Endothelial cell of umbilical vein (primary cell): ENCODE data around the gene UBA52. TPM values are rescaled to one million over a fixed set of nuclear protein-coding genes. Genes with fewer than 3 reads are reported as not detected.

Source experiments
- BruUV-seq: library from RNA; stranded (reverse); fragments of 400-500 nt; replicated peaks from 2 replicates; lab custom pipeline; 2021; lab: Mats Ljungman, UMichigan
- CTCF ChIA-PET: fragments of 300-600, 350-600 bp; sonication (Branson Sonifier 250); formaldehyde crosslinking; loops from one replicate; lab custom pipeline; 2021; ENCODE audit warnings: antibody characterized with exemption, inconsistent platforms; lab: Charles Lee
- POLR2A ChIA-PET: fragments of 300-600, 350-600 bp; sonication (Branson Sonifier 250); formaldehyde crosslinking; loops from one replicate; lab custom pipeline; 2021; ENCODE audit warnings: antibody characterized with exemption, inconsistent platforms; lab: Charles Lee
- DNase-seq: peaks from one replicate; pipeline ENCODE4 v3.0.0-alpha.2; 2011; ENCODE audit warnings: low read depth, low spot score
- FAIRE-seq: peaks from 2 replicates; lab custom pipeline; 2011; peaks lifted over from hg19 to GRCh38; lab: Jason Lieb, UNC
- H2AFZ ChIP-seq: 2 replicates; pipeline ENCODE4 v1.6.0; 2012; ENCODE audit warnings: low read depth, low read length, control low read depth, inconsistent platforms
- H3K27ac ChIP-seq: 2 replicates; pipeline ENCODE4 v1.5.1; 2011; ENCODE audit warnings: low read depth, mild to moderate bottlenecking, control low read depth, low read length, moderate library complexity; ENCODE audit not compliant: insufficient read depth
- H3K27me3 ChIP-seq, 2 experiments: 2 replicates each; pipeline versions ENCODE4 v1.6.0 to v1.6.1; 2011; ENCODE audit warnings: low read length in 2 of 2, mixed read lengths in 1 of 2; ENCODE audit not compliant: control insufficient read depth in 2 of 2, insufficient read depth in 2 of 2
- H3K36me3 ChIP-seq, 2 experiments: 2 replicates in 1 of 2; 3 replicates in 1 of 2; pipeline ENCODE4 v1.5.1; 2011; ENCODE audit warnings: low read length in 2 of 2, mild to moderate bottlenecking in 1 of 2, moderate library complexity in 1 of 2; ENCODE audit not compliant: control insufficient read depth in 2 of 2, insufficient read depth in 2 of 2; ENCODE audit errors: extremely low read depth in 1 of 2
- H3K4me1 ChIP-seq: 3 replicates; pipeline ENCODE4 v1.5.1; 2011; ENCODE audit warnings: mild to moderate bottlenecking, low read length; ENCODE audit not compliant: control insufficient read depth, insufficient read depth; ENCODE audit errors: extremely low read depth
- H3K4me2 ChIP-seq: 2 replicates; pipeline ENCODE4 v1.6.1; 2011; ENCODE audit warnings: low read length, control low read depth, mixed read lengths; ENCODE audit not compliant: insufficient read depth
- H3K4me3 ChIP-seq, 3 experiments: fragments of 200-600 bp in 1 of 3; sonication (generic), shearing (Covaris generic) in 1 of 3; replicated peaks in 1 of 3; 2 replicates each; pipeline ENCODE4 v1.5.1; 2011 to 2016; ENCODE audit warnings: control low read depth in 3 of 3, low read length in 3 of 3, mild to moderate bottlenecking in 2 of 3, inconsistent platforms in 1 of 3, low read depth in 1 of 3, moderate library complexity in 1 of 3; ENCODE audit not compliant: insufficient read depth in 1 of 3
- H3K79me2 ChIP-seq: 2 replicates; pipeline ENCODE4 v1.6.0; 2012; ENCODE audit warnings: low read length, inconsistent platforms; ENCODE audit not compliant: control insufficient read depth, insufficient read depth
- H3K9ac ChIP-seq: replicated peaks from 2 replicates; pipeline ENCODE3; 2011; ENCODE audit warnings: low read length, control low read depth; ENCODE audit not compliant: insufficient read depth; ENCODE audit errors: extremely low read depth
- H3K9me1 ChIP-seq: replicated peaks from 3 replicates; pipeline ENCODE4 v1.6.0; 2011; ENCODE audit warnings: mild to moderate bottlenecking, low read length; ENCODE audit not compliant: control insufficient read depth, insufficient read depth; ENCODE audit errors: extremely low read depth
- H3K9me3 ChIP-seq: replicated peaks from 2 replicates; pipeline ENCODE4 v1.5.1; 2012; ENCODE audit warnings: low read length, inconsistent platforms; ENCODE audit not compliant: control insufficient read depth, insufficient read depth
- H4K20me1 ChIP-seq: replicated peaks from 2 replicates; pipeline ENCODE3; 2011; ENCODE audit warnings: mild to moderate bottlenecking, low read length; ENCODE audit not compliant: control insufficient read depth, insufficient read depth; ENCODE audit errors: extremely low read depth
- CTCF ChIP-seq, 2 donors: IDR thresholded peaks; 1 replicate in 1 of 2; 2 replicates in 1 of 2; pipeline ENCODE4 v1.5.1; 2011; ENCODE audit warnings: low read length in 2 of 2, mild to moderate bottlenecking in 2 of 2, moderate library complexity in 2 of 2, control low read depth in 1 of 2, inconsistent platforms in 1 of 2, low read depth in 1 of 2; ENCODE audit not compliant: insufficient read depth in 1 of 2; ENCODE audit errors: extremely low read depth in 1 of 2
- EZH2 ChIP-seq: IDR thresholded peaks from 2 replicates; pipeline ENCODE4 v1.6.1; 2012; ENCODE audit warnings: borderline replicate concordance, low read depth, mild to moderate bottlenecking, moderate library complexity, low read length, inconsistent platforms; ENCODE audit not compliant: severe bottlenecking
- FOS ChIP-seq: IDR thresholded peaks from 2 replicates; pipeline ENCODE4 v1.6.1; 2011; ENCODE audit warnings: mild to moderate bottlenecking, low read length, moderate library complexity, borderline replicate concordance; ENCODE audit not compliant: insufficient read depth
- GATA2 ChIP-seq: IDR thresholded peaks from 2 replicates; pipeline ENCODE4 v1.7.0; 2011; ENCODE audit warnings: low read depth, mild to moderate bottlenecking, moderate library complexity, mixed read lengths, low read length; ENCODE audit not compliant: insufficient read length, insufficient read depth
- JUN ChIP-seq: IDR thresholded peaks from 2 replicates; pipeline ENCODE4 v1.6.1; 2011; ENCODE audit warnings: borderline replicate concordance, low read depth; ENCODE audit not compliant: insufficient read length, insufficient read depth
- MAX ChIP-seq: IDR thresholded peaks from 2 replicates; pipeline ENCODE4 v1.6.1; 2011; ENCODE audit not compliant: insufficient read depth, insufficient read length
- MYC ChIP-seq: IDR thresholded peaks from one replicate; pipeline ENCODE4 v1.6.1; 2011; ENCODE audit warnings: mild to moderate bottlenecking, low read depth, low read length
- POLR2A ChIP-seq: IDR thresholded peaks from 2 replicates; pipeline ENCODE4 v1.6.1; 2012; ENCODE audit warnings: low read depth, mild to moderate bottlenecking, control low read depth, low read length
- POLR2AphosphoS5 ChIP-seq: IDR thresholded peaks from 2 replicates; pipeline ENCODE4 v1.6.1; 2012; ENCODE audit warnings: low read depth, mild to moderate bottlenecking, control low read depth, low read length, moderate library complexity; ENCODE audit not compliant: insufficient read depth
- dilution Hi-C: fragments of 300-500 bp; cut with MboI; formaldehyde crosslinking; loops from one replicate; pipeline ENCODE4 v1.15.0; 2019; ENCODE audit warnings: low sequenced_read_pairs; ENCODE audit not compliant: extremely low pct_ligation_motif_present
- intact Hi-C: fragments of 100-400 bp; cut with micrococcal nuclease; formaldehyde crosslinking; loops from one replicate; pipeline ENCODE4 v1.10.0; 2022
- polyA plus RNA-seq, 4 experiments: library from polyadenylated mRNA; depleted of rRNA in 3 of 4; stranded (reverse) in 3 of 4; unstranded in 1 of 4; fragments of >200 nt; gene quantifications; 2 replicates each; pipeline versions ENCODE4 v1.2.1 to v1.2.3, GENCODE V29; 2011 to 2012; ENCODE audit warnings: missing spikeins in 1 of 4
- total RNA-seq: library from RNA; stranded (reverse); gene quantifications from 2 replicates; pipeline ENCODE4 v1.2.3, GENCODE V29; 2021

UBA52 gene
- total and polyA plus RNA-seq, 2 donors (not counting 3 experiments of a cell fraction or from before 2014, with no cell fraction given), result 1,221 to 3,506 TPM

DNA sequence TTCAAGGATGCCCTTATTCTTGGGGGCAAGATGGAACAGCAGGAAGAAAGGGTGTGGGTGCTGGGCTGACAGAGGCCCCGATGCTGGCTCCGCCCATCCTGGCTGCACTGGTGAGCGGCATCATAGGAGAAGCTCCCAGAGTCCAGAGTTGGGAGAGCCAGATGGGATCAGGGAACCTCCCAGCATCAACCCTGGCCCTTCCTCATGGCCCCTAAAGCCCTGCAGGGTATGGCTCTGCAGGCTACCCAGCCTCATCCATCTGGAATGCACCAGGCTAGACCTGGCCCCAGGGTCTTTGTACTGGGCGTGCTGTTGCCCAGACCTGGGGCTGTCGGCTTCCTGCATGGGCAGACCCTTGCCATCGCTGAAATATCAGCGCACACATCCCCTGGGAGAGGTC lies 41.9 kb upstream of the UBA52 start:
- no peak overlapping the region for H2AFZ ChIP-seq
- H3K36me3 ChIP-seq, result peaks cover 3 to 15% of the 10 kb centered on the region in 2 experiments
- FAIRE-seq (no peak), DNase-seq (no peak)
- H3K27ac ChIP-seq, result no peak overlapping the region
- TF ChIP-seq MYC, result no peak
- no peak for TF ChIP-seq FOS
- TF ChIP-seq POLR2A, result no peak
- TF ChIP-seq CTCF (IDR thresholded peaks at IDR 0.05; ENCODE audit: extremely low read depth in 1 of 2, insufficient read depth in 1 of 2, low read depth in 1 of 2, low read length in 2 of 2), result no peak
- TF ChIP-seq EZH2, result no peak
- TF ChIP-seq POLR2AphosphoS5, result no peak
- no peak for TF ChIP-seq MAX
- TF ChIP-seq JUN, result no peak
- TF ChIP-seq GATA2, result no peak
- no peaks in the 10 kb centered on the region for H3K27me3 ChIP-seq
- no peaks in the 10 kb centered on the region for H3K4me1 ChIP-seq
- no peaks in the 10 kb centered on the region for H3K9me3 ChIP-seq
- no peaks in the 10 kb centered on the region for H4K20me1 ChIP-seq
- no peak overlapping the region for H3K4me2 ChIP-seq
- H3K9ac ChIP-seq, result no peak overlapping the region
- H3K4me3 ChIP-seq, result no peak overlapping the region
- no peaks in the 10 kb centered on the region for H3K79me2 ChIP-seq
- dilution Hi-C loops (no loop called here), intact Hi-C loops (no loop called here)
- POLR2A ChIA-PET, result no interaction called here
- no peaks in the 10 kb centered on the region for H3K9me1 ChIP-seq
- BruUV-seq, result no TSS peak
- CTCF ChIA-PET, result interaction anchor here (1.0 to 1.2 kb wide), 3 partner anchors 9 to 58 kb away, joined by 4 to 6 read pairs (median 4); no protein-coding TSS in a partner anchor
